NCI-H1417 (cell line): ENCODE results near the gene NEB.

Source experiments
- DNase-seq, 3 experiments: peaks; one replicate each; lab custom pipeline; 2025; lab: John Stamatoyannopoulos, UW

The NEB gene

GRCh38 chr2:151475071-151475470 is 259.2 kb downstream of the NEB start:
- no peak for DNase-seq

- DNase-seq: no peak
Observed at GRCh38 chr2:151472966-151473365, 261.3 kb downstream of the NEB start.

- DNase-seq: no peak
Observed at GRCh38 chr2:151470556-151470955, 263.7 kb downstream of the NEB start.

GRCh38 chr2:151465771-151466170 is 268.5 kb downstream of the NEB start:
- DNase-seq: no peak

GRCh38 chr2:151459358-151459757 is 274.9 kb downstream of the NEB start:
- no peak for DNase-seq

GRCh38 chr2:151439127-151439526 is 295.1 kb downstream of the NEB start:
- DNase-seq: no peak

- DNase-seq: no peak
Observed at GRCh38 chr2:151438506-151438905, 295.8 kb downstream of the NEB start.

GRCh38 chr2:151437630-151438029 is 296.6 kb downstream of the NEB start:
- peak in 2 of 3 experiments; percentile 0 to 25 for DNase-seq
